Measurements from ENCODE around the gene TMEM263. TPM values are rescaled to one million over a fixed set of nuclear protein-coding genes. Genes with fewer than 3 reads are reported as not detected.

Gene TMEM263
- total and polyA plus RNA-seq, 2 of the 13 experiments (the other 11 are each of a cell fraction or from before 2014, with no cell fraction given) = 25.9 to 58.6 TPM

GRCh38 chr12:106956048-106956578, 406 bp downstream of the TMEM263 start (continued):
- TF ChIP-seq RERE (CRISPR knock-in tag; IDR thresholded peaks at IDR 0.05; ENCODE audit: low read depth) (no peak), PHF21A (CRISPR knock-in tag; IDR thresholded peaks at IDR 0.05) (no peak), PHF5A (CRISPR knock-in tag; IDR thresholded peaks at IDR 0.05; ENCODE audit: low read depth, unreplicated experiment) (no peak), ZNF362 (CRISPR knock-in tag; IDR thresholded peaks at IDR 0.05; ENCODE audit: borderline replicate concordance) (no peak), THRA (CRISPR knock-in tag; IDR thresholded peaks at IDR 0.05; ENCODE audit: borderline replicate concordance) (0 out of 2 replicates have a peak, but pooled peaks have one; percentile 6), NCOA5 (CRISPR knock-in tag; IDR thresholded peaks at IDR 0.05) (0 out of 2 replicates have a peak, but pooled peaks have one; percentile 23), IRX3 (CRISPR knock-in tag; IDR thresholded peaks at IDR 0.05; ENCODE audit: borderline replicate concordance, low read depth) (no peak), TFDP2 (CRISPR knock-in tag; IDR thresholded peaks at IDR 0.05) (no peak), HES4 (CRISPR knock-in tag; IDR thresholded peaks at IDR 0.05; ENCODE audit: borderline replicate concordance) (no peak), CBX1 (IDR thresholded peaks at IDR 0.05; ENCODE audit: low read depth) (no peak), ATF7-NPFF (CRISPR knock-in tag; IDR thresholded peaks at IDR 0.05; ENCODE audit: low read depth) (no peak), HDAC1 (CRISPR knock-in tag; IDR thresholded peaks at IDR 0.05) (0 out of 2 replicates have a peak, but pooled peaks have one; percentile 5), ZFP90 (CRISPR knock-in tag; IDR thresholded peaks at IDR 0.05; ENCODE audit: borderline replicate concordance) (no peak), HNF4G (IDR thresholded peaks at IDR 0.05; ENCODE audit: borderline replicate concordance, low read depth, low read length) (no peak), HNF4G (CRISPR knock-in tag; IDR thresholded peaks at IDR 0.05; ENCODE audit: borderline replicate concordance, low read depth) (no peak)
- TF ChIP-seq, protein P1, sequence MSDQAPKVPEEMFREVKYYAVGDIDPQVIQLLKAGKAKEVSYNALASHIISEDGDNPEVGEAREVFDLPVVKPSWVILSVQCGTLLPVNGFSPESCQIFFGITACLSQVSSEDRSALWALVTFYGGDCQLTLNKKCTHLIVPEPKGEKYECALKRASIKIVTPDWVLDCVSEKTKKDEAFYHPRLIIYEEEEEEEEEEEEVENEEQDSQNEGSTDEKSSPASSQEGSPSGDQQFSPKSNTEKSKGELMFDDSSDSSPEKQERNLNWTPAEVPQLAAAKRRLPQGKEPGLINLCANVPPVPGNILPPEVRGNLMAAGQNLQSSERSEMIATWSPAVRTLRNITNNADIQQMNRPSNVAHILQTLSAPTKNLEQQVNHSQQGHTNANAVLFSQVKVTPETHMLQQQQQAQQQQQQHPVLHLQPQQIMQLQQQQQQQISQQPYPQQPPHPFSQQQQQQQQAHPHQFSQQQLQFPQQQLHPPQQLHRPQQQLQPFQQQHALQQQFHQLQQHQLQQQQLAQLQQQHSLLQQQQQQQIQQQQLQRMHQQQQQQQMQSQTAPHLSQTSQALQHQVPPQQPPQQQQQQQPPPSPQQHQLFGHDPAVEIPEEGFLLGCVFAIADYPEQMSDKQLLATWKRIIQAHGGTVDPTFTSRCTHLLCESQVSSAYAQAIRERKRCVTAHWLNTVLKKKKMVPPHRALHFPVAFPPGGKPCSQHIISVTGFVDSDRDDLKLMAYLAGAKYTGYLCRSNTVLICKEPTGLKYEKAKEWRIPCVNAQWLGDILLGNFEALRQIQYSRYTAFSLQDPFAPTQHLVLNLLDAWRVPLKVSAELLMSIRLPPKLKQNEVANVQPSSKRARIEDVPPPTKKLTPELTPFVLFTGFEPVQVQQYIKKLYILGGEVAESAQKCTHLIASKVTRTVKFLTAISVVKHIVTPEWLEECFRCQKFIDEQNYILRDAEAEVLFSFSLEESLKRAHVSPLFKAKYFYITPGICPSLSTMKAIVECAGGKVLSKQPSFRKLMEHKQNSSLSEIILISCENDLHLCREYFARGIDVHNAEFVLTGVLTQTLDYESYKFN (CRISPR knock-in tag; conservative IDR thresholded peaks at IDR 0.05) = 0 out of 2 replicates have a peak, but pooled peaks have one; percentile 0
